Uterus (tissue), 4 donors: ENCODE data around the gene KLK15. TPM values are rescaled to one million over a fixed set of nuclear protein-coding genes. Genes with fewer than 3 reads are reported as not detected.
"Not testable (repeated sequence)": the region's sequence is repeated elsewhere in the genome, so short reads cannot be mapped to it uniquely, and the experiment has no call there.

Experiments
- DNase-seq, 2 donors: peaks; one replicate each; pipeline ENCODE4 v3.0.0-alpha.2; 2019 to 2020
- H3K27ac ChIP-seq, 2 donors: fragments of 200-600 bp; sonication (generic); 1 replicate in 1 of 2; 2 replicates in 1 of 2; pipeline ENCODE4 v1.5.1; 2016 to 2018
- H3K27me3 ChIP-seq, 2 donors: fragments of 200-600 bp; sonication (generic); one replicate each; pipeline ENCODE4 v1.5.1; 2018 to 2019; ENCODE audit warnings: control low read depth in 1 of 2
- H3K36me3 ChIP-seq, 2 donors: fragments of 200-600 bp; sonication (generic); one replicate each; pipeline ENCODE4 v1.5.1; 2019; ENCODE audit warnings: control low read depth in 1 of 2
- H3K4me1 ChIP-seq, 2 donors: fragments of 200-600 bp; sonication (generic); one replicate each; pipeline ENCODE4 v1.5.1; 2018 to 2019; ENCODE audit warnings: control low read depth in 1 of 2
- H3K4me3 ChIP-seq, 2 donors: fragments of 200-600 bp; sonication (generic); 1 replicate in 1 of 2; 2 replicates in 1 of 2; pipeline ENCODE4 v1.5.1; 2018 to 2019; ENCODE audit warnings: mild to moderate bottlenecking in 1 of 2
- H3K9me3 ChIP-seq, 2 donors: fragments of 200-600 bp; sonication (generic); one replicate each; pipeline ENCODE4 v1.5.1; 2019; ENCODE audit warnings: control low read depth in 1 of 2
- CTCF ChIP-seq, 4 experiments: fragments of 200-600 bp in 2 of 4; fragments of 450-650 bp in 2 of 4; sonication (generic) in 2 of 4; IDR thresholded peaks; one replicate each; pipeline ENCODE4 v1.5.1; 2016 to 2019; ENCODE audit warnings: antibody characterized with exemption in 4 of 4, mild to moderate bottlenecking in 2 of 4, moderate library complexity in 1 of 4
- POLR2A ChIP-seq, 2 donors: fragments of 450-650 bp; IDR thresholded peaks; one replicate each; pipeline ENCODE4 v1.6.1; 2016; ENCODE audit warnings: antibody characterized with exemption in 2 of 2, mild to moderate bottlenecking in 1 of 2, moderate library complexity in 1 of 2
- intact Hi-C: fragments of 100-400 bp; cut with DNase I; formaldehyde crosslinking; loops from one replicate; pipeline ENCODE4 v1.15.1; 2023; ENCODE audit warnings: low total_unique reads
- total RNA-seq, 4 donors: library from RNA; depleted of rRNA in 3 of 4; stranded (reverse); fragments of >200 nt in 3 of 4; gene quantifications; one replicate each; pipeline versions ENCODE4 v1.1.0 to v1.2.4, GENCODE V29; 2014 to 2023
- donor health status: DM: yes; HTN: yes; CAD: no.

Gene KLK15
- total RNA-seq, 4 donors from 2014 or later = not detected

- intact Hi-C loops = no loop called here
- no peaks in the 10 kb centered on the region for H3K9me3 ChIP-seq
- H3K4me1 ChIP-seq = no peaks in the 10 kb centered on the region
- no peak for TF ChIP-seq POLR2A (IDR thresholded peaks at IDR 0.05)
- no peak for TF ChIP-seq CTCF (IDR thresholded peaks at IDR 0.05)
- no peak overlapping the region for H3K4me3 ChIP-seq
- no peaks in the 10 kb centered on the region for H3K36me3 ChIP-seq
- DNase-seq = no peak
- no peak overlapping the region for H3K27ac ChIP-seq
- no peaks in the 10 kb centered on the region for H3K27me3 ChIP-seq
Observed at GRCh38 chr19:50790922-50791467, 42.4 kb downstream of the KLK15 start.

- Histone ChIP-seq H3K27me3 (no peaks in the 10 kb centered on the region), H3K36me3 (no peaks in the 10 kb centered on the region), H3K27ac (no peak within 1 kb of the TSS), H3K4me3 (no peak within 1 kb of the TSS), H3K9me3 (no peaks in the 10 kb centered on the region), H3K4me1 (no peaks in the 10 kb centered on the region)
- no peak for TF ChIP-seq POLR2A (IDR thresholded peaks at IDR 0.05)
- TF ChIP-seq CTCF (IDR thresholded peaks at IDR 0.05) = no peak
- intact Hi-C loops = no loop called here
- DNase-seq = no peak
Observed at GRCh38 chr19:50790396-50790795, 43.0 kb downstream of the KLK15 start, which contains the start of gene ACP4. ACP4 (plus strand) TSS chr19:50790415; CDS start chr19:50790415, 0 bp downstream.

GRCh38 chr19:50785329-50785728 lies 48.0 kb downstream of the KLK15 start:
- Histone ChIP-seq H3K27me3 (peaks cover 0 to under 1% of the 10 kb centered on the region in 2 donors), H3K36me3 (no peaks in the 10 kb centered on the region), H3K27ac (no peak overlapping the region), H3K4me3 (no peak overlapping the region), H3K9me3 (no peaks in the 10 kb centered on the region), H3K4me1 (no peaks in the 10 kb centered on the region)
- no peak for DNase-seq
- intact Hi-C loops = loop anchor here (10.0 kb wide), 1 partner anchor 411 kb away; the partner anchor contains the start of gene NR1H2
- TF ChIP-seq CTCF (IDR thresholded peaks at IDR 0.05) (no peak), POLR2A (IDR thresholded peaks at IDR 0.05) (no peak)

GRCh38 chr19:50784710-50785109 lies 48.7 kb downstream of the KLK15 start:
- Histone ChIP-seq H3K4me1 (no peaks in the 10 kb centered on the region), H3K9me3 (no peaks in the 10 kb centered on the region), H3K36me3 (no peaks in the 10 kb centered on the region), H3K27me3 (peaks cover 0 to 7% of the 10 kb centered on the region in 2 donors), H3K4me3 (no peak overlapping the region), H3K27ac (no peak overlapping the region)
- TF ChIP-seq POLR2A (IDR thresholded peaks at IDR 0.05) (no peak), CTCF (IDR thresholded peaks at IDR 0.05) (no peak)
- DNase-seq = no peak
- intact Hi-C loops = loop anchor here (10.0 kb wide), 1 partner anchor 410 kb away; the partner anchor contains the start of gene NR1H2

DNA sequence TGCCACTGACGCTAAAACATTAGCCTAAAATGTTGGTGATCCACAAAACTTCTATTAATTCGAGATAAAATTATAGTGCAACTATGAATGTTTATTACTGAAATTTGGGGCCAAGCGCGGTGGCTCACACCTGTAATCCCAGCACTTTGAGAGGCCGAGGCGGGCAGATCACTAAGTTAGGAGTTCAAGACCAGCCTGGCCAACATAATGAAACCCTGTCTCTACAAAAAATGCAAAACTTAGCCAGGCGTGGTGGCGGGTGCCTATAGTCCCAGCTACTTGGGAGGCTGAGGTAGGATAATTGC lies 49.6 kb downstream of the KLK15 start:
- H3K9me3 ChIP-seq, DNase-seq, H3K36me3 ChIP-seq, H3K4me1 ChIP-seq, H3K4me3 ChIP-seq, H3K27ac ChIP-seq: not testable (repeated sequence)
- intact Hi-C loops = loop anchor here (10.0 kb wide), 1 partner anchor 409 kb away; the partner anchor contains the start of gene NR1H2
- H3K27me3 ChIP-seq = peaks cover 0 to 16% of the 10 kb centered on the region in 2 donors
